ENCODE data around the gene CCR6. TPM values are rescaled to one million over a fixed set of nuclear protein-coding genes. Genes with fewer than 3 reads are reported as not detected.

CCR6 gene
- total and polyA plus RNA-seq, 2 of the 13 experiments (the other 11 are each of a cell fraction or from before 2014, with no cell fraction given), result 4.5 to 8.7 TPM

DNA sequence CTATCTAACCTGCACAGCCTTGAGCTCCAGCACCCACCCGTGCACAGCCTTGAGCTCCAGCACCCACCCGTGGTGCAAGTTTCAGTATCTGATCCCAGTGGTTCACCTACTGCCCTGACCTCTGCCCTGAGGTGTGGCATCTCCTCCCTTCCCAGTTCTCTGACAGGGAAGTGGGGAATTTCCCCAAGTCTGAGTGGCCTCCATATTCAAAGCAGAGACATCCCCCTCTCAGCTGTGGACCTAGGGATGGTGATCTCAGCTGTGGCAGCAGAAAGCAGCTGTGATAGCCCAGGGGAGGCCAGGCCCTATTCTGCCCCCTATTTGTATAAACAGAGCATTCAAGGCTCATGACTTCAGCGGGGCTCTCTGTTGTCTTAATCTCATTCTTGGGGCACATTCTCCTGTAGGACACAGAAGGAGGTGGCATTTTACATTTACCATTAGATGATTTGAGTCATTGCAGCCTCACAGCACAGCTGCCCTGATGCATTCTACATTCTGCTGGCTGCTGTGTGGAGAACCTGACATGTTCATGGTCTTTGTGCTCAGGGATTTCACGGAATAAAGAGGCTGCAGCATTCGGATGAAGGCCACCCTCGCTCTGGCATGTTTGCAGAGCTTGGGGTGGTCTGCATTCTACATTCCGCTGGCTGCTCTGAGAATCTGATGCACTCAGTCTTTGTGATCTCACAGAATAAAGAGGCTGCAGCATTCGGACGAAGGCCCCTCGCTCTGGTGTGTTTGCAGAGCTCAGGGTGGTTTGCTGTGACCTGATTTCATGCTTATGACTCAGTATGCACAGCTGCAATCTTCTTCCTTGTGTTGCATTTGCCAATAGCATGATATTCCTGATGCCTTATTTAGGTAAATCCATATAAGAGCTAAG is 17.9 kb downstream of the CCR6 start (continued):
- TF ChIP-seq, protein P1, sequence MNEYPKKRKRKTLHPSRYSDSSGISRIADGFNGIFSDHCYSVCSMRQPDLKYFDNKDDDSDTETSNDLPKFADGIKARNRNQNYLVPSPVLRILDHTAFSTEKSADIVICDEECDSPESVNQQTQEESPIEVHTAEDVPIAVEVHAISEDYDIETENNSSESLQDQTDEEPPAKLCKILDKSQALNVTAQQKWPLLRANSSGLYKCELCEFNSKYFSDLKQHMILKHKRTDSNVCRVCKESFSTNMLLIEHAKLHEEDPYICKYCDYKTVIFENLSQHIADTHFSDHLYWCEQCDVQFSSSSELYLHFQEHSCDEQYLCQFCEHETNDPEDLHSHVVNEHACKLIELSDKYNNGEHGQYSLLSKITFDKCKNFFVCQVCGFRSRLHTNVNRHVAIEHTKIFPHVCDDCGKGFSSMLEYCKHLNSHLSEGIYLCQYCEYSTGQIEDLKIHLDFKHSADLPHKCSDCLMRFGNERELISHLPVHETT (CRISPR knock-in tag; conservative IDR thresholded peaks at IDR 0.05), result no peak
- no peak for TF ChIP-seq CCDC6 (CRISPR knock-in tag; IDR thresholded peaks at IDR 0.05)
- no peak for TF ChIP-seq BORCS8-MEF2B (CRISPR knock-in tag; IDR thresholded peaks at IDR 0.05)
- TF ChIP-seq, protein P2, sequence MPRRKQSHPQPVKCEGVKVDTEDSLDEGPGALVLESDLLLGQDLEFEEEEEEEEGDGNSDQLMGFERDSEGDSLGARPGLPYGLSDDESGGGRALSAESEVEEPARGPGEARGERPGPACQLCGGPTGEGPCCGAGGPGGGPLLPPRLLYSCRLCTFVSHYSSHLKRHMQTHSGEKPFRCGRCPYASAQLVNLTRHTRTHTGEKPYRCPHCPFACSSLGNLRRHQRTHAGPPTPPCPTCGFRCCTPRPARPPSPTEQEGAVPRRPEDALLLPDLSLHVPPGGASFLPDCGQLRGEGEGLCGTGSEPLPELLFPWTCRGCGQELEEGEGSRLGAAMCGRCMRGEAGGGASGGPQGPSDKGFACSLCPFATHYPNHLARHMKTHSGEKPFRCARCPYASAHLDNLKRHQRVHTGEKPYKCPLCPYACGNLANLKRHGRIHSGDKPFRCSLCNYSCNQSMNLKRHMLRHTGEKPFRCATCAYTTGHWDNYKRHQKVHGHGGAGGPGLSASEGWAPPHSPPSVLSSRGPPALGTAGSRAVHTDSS (CRISPR knock-in tag; conservative IDR thresholded peaks at IDR 0.05), result no peak
- TF ChIP-seq, protein P3, sequence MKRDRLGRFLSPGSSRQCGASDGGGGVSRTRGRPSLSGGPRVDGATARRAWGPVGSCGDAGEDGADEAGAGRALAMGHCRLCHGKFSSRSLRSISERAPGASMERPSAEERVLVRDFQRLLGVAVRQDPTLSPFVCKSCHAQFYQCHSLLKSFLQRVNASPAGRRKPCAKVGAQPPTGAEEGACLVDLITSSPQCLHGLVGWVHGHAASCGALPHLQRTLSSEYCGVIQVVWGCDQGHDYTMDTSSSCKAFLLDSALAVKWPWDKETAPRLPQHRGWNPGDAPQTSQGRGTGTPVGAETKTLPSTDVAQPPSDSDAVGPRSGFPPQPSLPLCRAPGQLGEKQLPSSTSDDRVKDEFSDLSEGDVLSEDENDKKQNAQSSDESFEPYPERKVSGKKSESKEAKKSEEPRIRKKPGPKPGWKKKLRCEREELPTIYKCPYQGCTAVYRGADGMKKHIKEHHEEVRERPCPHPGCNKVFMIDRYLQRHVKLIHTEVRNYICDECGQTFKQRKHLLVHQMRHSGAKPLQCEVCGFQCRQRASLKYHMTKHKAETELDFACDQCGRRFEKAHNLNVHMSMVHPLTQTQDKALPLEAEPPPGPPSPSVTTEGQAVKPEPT (CRISPR knock-in tag; IDR thresholded peaks at IDR 0.05; ENCODE audit: low read depth), result no peak
- no peak for TF ChIP-seq ZFP62 (CRISPR knock-in tag; IDR thresholded peaks at IDR 0.05)
- no peak for TF ChIP-seq SCMH1 (CRISPR knock-in tag; IDR thresholded peaks at IDR 0.05; ENCODE audit: borderline replicate concordance)
- peak; percentile 57; the same call in 1 of the 2 replicates for TF ChIP-seq FOXC1 (CRISPR knock-in tag; IDR thresholded peaks at IDR 0.05; ENCODE audit: borderline replicate concordance)
- TF ChIP-seq, protein P4, sequence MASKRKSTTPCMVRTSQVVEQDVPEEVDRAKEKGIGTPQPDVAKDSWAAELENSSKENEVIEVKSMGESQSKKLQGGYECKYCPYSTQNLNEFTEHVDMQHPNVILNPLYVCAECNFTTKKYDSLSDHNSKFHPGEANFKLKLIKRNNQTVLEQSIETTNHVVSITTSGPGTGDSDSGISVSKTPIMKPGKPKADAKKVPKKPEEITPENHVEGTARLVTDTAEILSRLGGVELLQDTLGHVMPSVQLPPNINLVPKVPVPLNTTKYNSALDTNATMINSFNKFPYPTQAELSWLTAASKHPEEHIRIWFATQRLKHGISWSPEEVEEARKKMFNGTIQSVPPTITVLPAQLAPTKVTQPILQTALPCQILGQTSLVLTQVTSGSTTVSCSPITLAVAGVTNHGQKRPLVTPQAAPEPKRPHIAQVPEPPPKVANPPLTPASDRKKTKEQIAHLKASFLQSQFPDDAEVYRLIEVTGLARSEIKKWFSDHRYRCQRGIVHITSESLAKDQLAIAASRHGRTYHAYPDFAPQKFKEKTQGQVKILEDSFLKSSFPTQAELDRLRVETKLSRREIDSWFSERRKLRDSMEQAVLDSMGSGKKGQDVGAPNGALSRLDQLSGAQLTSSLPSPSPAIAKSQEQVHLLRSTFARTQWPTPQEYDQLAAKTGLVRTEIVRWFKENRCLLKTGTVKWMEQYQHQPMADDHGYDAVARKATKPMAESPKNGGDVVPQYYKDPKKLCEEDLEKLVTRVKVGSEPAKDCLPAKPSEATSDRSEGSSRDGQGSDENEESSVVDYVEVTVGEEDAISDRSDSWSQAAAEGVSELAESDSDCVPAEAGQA (IDR thresholded peaks at IDR 0.05; ENCODE audit: low read depth), result no peak
- TF ChIP-seq, protein P4 (CRISPR knock-in tag; IDR thresholded peaks at IDR 0.05; ENCODE audit: borderline replicate concordance), result no peak
- TF ChIP-seq ZNF746 (CRISPR knock-in tag; IDR thresholded peaks at IDR 0.05), result 0 out of 2 replicates have a peak, but pooled peaks have one; percentile 20
- no peak for TF ChIP-seq ZNF430 (CRISPR knock-in tag; IDR thresholded peaks at IDR 0.05)
- TF ChIP-seq, protein P5, sequence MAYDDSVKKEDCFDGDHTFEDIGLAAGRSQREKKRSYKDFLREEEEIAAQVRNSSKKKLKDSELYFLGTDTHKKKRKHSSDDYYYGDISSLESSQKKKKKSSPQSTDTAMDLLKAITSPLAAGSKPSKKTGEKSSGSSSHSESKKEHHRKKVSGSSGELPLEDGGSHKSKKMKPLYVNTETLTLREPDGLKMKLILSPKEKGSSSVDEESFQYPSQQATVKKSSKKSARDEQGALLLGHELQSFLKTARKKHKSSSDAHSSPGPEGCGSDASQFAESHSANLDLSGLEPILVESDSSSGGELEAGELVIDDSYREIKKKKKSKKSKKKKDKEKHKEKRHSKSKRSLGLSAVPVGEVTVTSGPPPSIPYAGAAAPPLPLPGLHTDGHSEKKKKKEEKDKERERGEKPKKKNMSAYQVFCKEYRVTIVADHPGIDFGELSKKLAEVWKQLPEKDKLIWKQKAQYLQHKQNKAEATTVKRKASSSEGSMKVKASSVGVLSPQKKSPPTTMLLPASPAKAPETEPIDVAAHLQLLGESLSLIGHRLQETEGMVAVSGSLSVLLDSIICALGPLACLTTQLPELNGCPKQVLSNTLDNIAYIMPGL (CRISPR knock-in tag; IDR thresholded peaks at IDR 0.05; ENCODE audit: borderline replicate concordance in 1 of 2, low read depth in 1 of 2), result peak in 1 of 2 experiments; percentile 58; a peak in 2 of 4 replicates
- TF ChIP-seq SMARCE1 (IDR thresholded peaks at IDR 0.05; ENCODE audit: borderline replicate concordance), result no peak
- no peak for TF ChIP-seq ZNF569 (CRISPR knock-in tag; IDR thresholded peaks at IDR 0.05; ENCODE audit: borderline replicate concordance)

All from HepG2 (cell line).